ENCODE results near the gene YEATS2. TPM values are rescaled to one million over a fixed set of nuclear protein-coding genes. Genes with fewer than 3 reads are reported as not detected.

Gene YEATS2
- total and polyA plus RNA-seq, 2 experiments from 2014 or later = 15.2 to 72.8 TPM

DNA sequence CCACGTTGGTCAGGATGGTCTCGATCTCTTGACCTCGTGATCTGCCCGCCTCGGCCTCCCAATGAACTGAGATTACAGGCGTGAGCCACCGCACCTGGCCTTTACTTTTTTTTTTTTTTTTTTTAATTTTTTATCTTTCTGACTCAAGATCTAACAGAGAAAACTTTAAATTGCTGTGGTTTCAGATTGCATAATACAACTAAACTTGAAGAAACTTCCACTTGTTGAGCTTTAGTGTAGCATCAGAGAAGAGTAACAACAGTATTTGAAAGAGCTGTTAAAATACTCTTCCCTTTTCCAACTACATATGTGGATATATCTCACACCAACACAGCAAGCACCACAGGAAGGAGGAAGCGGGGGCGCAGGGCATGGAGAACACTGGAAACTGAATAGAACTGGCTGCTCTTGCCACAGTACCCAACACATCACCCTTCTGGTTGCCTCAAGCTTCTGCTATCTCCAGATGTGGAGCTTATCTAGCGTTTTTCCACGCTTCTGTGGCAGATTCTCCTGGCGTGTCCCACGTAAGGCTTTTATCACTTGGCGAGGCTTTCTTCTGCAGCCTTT is 82.4 kb downstream of the YEATS2 start:
- no peaks in the 10 kb centered on the region for H3K27me3 ChIP-seq (ENCODE audit: insufficient read depth)
- no peak overlapping the region for H3K4me2 ChIP-seq
- H3K36me3 Mint-ChIP-seq (ENCODE audit: low read depth) = peaks cover 94% of the 10 kb centered on the region
- H3K79me2 ChIP-seq (replicated peaks; ENCODE audit: insufficient read depth) = 0 out of 2 replicates have a peak, but pooled peaks cover 9% of the 10 kb centered on the region
- no peak for ATAC-seq
- peaks cover 50% of the 10 kb centered on the region for H3K36me3 ChIP-seq (ENCODE audit: insufficient read depth)
- H3F3A ChIP-seq (replicated peaks; ENCODE audit: low read depth) = peaks cover 3% of the 10 kb centered on the region; the same call in 1 of the 2 replicates
- no peaks in the 10 kb centered on the region for H3K9me2 ChIP-seq (ENCODE audit: insufficient read depth)
- no peak overlapping the region for H2AFZ ChIP-seq
- H3K27ac Mint-ChIP-seq = no peak overlapping the region
- TF ChIP-seq POLR2AphosphoS5 (IDR thresholded peaks at IDR 0.05; ENCODE audit: low read depth) (no peak), CREB1 (CRISPR knock-in tag; IDR thresholded peaks at IDR 0.05; ENCODE audit: low read depth) (no peak), ZNF331 (CRISPR knock-in tag; IDR thresholded peaks at IDR 0.05; ENCODE audit: low read depth) (no peak), EZH2 (IDR thresholded peaks at IDR 0.05; ENCODE audit: low read depth, unreplicated experiment) (no peak), EZH2phosphoT487 (IDR thresholded peaks at IDR 0.05; ENCODE audit: unreplicated experiment) (no peak), NANOG (IDR thresholded peaks at IDR 0.05; ENCODE audit: borderline replicate concordance) (no peak), ZNF114 (CRISPR knock-in tag; IDR thresholded peaks at IDR 0.05) (no peak), JUNB (IDR thresholded peaks at IDR 0.05; ENCODE audit: unreplicated experiment) (no peak)
- TF ChIP-seq, protein P1, sequence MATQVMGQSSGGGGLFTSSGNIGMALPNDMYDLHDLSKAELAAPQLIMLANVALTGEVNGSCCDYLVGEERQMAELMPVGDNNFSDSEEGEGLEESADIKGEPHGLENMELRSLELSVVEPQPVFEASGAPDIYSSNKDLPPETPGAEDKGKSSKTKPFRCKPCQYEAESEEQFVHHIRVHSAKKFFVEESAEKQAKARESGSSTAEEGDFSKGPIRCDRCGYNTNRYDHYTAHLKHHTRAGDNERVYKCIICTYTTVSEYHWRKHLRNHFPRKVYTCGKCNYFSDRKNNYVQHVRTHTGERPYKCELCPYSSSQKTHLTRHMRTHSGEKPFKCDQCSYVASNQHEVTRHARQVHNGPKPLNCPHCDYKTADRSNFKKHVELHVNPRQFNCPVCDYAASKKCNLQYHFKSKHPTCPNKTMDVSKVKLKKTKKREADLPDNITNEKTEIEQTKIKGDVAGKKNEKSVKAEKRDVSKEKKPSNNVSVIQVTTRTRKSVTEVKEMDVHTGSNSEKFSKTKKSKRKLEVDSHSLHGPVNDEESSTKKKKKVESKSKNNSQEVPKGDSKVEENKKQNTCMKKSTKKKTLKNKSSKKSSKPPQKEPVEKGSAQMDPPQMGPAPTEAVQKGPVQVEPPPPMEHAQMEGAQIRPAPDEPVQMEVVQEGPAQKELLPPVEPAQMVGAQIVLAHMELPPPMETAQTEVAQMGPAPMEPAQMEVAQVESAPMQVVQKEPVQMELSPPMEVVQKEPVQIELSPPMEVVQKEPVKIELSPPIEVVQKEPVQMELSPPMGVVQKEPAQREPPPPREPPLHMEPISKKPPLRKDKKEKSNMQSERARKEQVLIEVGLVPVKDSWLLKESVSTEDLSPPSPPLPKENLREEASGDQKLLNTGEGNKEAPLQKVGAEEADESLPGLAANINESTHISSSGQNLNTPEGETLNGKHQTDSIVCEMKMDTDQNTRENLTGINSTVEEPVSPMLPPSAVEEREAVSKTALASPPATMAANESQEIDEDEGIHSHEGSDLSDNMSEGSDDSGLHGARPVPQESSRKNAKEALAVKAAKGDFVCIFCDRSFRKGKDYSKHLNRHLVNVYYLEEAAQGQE (IDR thresholded peaks at IDR 0.05; ENCODE audit: unreplicated experiment) = no peak
- TF ChIP-seq, protein P2, sequence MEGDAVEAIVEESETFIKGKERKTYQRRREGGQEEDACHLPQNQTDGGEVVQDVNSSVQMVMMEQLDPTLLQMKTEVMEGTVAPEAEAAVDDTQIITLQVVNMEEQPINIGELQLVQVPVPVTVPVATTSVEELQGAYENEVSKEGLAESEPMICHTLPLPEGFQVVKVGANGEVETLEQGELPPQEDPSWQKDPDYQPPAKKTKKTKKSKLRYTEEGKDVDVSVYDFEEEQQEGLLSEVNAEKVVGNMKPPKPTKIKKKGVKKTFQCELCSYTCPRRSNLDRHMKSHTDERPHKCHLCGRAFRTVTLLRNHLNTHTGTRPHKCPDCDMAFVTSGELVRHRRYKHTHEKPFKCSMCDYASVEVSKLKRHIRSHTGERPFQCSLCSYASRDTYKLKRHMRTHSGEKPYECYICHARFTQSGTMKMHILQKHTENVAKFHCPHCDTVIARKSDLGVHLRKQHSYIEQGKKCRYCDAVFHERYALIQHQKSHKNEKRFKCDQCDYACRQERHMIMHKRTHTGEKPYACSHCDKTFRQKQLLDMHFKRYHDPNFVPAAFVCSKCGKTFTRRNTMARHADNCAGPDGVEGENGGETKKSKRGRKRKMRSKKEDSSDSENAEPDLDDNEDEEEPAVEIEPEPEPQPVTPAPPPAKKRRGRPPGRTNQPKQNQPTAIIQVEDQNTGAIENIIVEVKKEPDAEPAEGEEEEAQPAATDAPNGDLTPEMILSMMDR (conservative IDR thresholded peaks at IDR 0.05; ENCODE audit: low read depth in 2 of 2) = no peak
- TF ChIP-seq, protein P3, sequence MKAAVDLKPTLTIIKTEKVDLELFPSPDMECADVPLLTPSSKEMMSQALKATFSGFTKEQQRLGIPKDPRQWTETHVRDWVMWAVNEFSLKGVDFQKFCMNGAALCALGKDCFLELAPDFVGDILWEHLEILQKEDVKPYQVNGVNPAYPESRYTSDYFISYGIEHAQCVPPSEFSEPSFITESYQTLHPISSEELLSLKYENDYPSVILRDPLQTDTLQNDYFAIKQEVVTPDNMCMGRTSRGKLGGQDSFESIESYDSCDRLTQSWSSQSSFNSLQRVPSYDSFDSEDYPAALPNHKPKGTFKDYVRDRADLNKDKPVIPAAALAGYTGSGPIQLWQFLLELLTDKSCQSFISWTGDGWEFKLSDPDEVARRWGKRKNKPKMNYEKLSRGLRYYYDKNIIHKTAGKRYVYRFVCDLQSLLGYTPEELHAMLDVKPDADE (IDR thresholded peaks at IDR 0.05) = no peak
- no peak overlapping the region for H3K4me3 ChIP-seq
- no peak overlapping the region for H3K27ac ChIP-seq (ENCODE audit: low read depth)
- H3K4me3 Mint-ChIP-seq = no peak overlapping the region
- H3K4me1 Mint-ChIP-seq = no peaks in the 10 kb centered on the region
- H3K4me1 ChIP-seq (ENCODE audit: insufficient read depth) = no peaks in the 10 kb centered on the region
- H3K9me3 Mint-ChIP-seq = no peaks in the 10 kb centered on the region
- DNase-seq (ENCODE audit: low spot score) = no peak
- no peaks in the 10 kb centered on the region for H3K27me3 Mint-ChIP-seq (ENCODE audit: insufficient read depth, low read depth, poor library complexity)
- peaks cover 7% of the 10 kb centered on the region; the same call in 1 of the 2 replicates for H4K20me1 ChIP-seq (replicated peaks; ENCODE audit: insufficient read depth)

All from GM23338 (cell line).